ENCODE results near the gene WWP2.
"Not testable (repeated sequence)": the region's sequence is repeated elsewhere in the genome, so short reads cannot be mapped to it uniquely, and the experiment has no call there.

Gene WWP2

DNA sequence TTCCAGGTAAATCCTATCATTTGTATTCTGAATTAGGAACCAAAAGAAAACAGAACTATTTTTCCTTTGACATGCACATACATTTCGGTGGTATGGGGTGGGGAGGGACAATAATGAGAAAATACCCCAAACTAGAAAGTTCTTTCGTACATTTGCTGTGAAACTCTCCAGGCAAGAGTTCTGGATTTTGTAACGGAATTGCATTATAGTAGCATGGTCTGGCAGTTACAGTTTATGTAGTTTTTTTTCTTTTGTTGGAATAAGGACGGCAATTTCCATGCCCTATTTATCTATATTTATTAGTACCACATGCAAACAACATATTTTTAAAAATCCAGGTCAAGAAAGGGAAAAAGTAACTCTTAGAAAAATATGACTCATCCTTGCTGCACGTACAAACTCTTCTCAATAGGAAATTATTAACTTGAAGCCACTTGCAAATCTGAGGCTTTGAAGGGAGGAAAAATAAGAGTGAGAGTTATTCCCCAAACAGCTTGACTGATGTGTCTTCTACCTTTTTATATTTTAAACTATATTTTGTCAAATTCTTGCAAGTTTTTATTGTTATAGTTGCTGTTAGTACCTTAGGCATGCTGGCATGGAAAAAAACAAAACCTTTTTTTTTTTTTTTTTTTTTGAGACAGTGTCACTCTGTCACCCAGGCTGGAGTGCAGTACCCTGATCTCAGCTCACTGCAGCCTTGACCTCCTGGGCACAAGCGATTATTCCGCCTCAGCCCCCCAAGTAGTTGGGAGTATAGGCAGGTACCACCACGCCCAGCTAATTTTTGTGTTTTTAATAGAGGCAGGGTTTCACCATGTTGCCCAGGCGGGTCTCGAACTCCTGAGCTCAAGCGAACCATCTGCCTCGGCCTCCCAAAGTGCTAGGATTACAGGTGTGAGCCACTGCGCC is 69.3 kb downstream of the WWP2 start:
- DNase-seq = no peak

DNA sequence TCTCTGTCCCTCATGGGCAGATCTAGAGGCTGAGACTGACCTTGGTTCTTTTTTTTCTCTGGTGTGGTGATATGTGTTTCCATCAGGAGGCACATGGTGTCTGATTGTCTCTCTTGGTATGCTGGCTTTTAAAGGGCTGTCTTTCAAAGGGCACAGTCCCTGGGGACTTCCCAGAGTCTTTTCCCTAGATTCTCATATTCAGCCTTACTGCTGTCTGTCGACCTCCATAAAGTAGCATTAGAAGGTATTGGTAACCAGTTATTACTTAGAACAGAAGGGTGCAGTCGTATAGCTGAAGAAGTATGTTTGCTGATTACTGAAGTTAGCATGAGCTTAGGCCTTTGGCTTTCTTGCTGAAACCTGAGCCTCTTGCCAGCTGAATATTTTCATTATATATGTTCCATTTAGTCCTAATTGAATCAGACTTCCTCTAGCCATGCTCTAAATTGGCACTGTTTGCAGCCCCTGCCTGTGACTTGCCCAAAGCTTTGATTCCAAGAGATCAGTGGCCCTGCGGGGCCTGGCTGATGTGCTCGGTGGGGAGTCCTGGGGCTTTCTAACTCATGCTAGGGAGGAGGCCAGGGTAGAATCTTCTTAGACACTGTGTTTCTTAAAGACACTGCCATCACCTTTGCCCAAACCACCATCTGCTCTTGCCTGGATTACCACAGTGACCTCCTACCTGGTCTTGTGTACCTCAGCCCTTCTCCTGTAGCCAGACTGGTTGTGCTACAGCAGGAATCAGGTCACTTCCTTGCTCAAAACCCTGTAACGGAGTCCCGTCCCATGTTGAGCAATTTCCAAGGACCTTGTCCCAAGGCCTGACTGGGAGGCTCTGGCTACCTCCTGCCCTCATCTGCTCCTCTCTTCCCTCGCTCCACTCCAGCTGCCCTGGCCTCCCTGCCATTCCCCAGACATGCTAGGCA is 71.5 kb downstream of the WWP2 start:
- DNase-seq = no peak

DNA sequence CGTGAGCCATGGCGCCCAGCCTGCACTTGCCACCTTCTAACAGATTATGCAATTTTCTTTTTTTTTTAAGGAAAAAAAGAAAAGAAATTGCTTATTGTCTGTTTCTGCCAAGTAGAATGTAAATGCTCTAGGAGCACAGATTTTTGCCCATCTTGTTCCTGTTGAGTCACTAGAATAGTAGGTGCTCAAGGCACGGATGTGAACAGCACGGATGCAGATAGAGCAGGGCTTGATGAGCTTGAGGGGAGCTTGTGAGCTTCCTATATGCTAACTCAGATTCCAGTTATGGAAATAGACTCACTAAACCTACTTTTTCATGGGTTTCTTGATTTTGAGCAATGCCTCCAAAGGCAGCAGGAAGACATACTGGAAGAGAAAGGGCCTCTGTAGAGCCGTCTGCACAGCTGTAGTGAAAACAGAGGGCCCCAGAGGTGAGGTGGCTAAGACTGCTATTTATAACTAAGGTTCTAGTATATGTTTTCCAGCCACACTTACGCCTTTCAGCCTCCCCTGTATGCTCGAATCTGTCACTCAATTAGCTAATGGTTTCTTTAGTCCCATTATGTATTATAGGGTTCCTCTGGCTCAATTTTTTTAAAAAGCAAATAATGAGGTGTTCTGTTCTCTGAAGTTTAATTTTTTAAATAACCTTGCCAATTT is 72.8 kb downstream of the WWP2 start:
- no peak for DNase-seq

DNA sequence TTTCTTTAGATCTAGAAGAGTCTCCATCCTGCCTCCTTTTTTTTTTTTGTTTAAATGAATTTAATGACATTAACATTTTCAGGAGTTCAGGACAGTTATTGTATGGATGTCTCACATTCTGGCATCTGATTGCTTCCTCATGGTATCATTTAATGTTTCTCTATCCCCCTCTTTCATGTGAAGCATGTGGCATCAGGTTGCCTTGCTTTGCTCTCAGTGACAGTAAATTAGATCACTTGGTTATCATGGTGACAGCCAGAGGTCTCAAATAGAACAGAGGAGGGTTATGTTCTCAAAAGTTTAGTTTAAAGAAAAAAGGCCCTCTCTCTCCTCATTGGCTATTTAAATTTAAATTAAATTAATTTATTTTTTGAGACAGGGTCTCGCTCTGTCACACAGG is 74.1 kb downstream of the WWP2 start:
- no peak for DNase-seq

DNA sequence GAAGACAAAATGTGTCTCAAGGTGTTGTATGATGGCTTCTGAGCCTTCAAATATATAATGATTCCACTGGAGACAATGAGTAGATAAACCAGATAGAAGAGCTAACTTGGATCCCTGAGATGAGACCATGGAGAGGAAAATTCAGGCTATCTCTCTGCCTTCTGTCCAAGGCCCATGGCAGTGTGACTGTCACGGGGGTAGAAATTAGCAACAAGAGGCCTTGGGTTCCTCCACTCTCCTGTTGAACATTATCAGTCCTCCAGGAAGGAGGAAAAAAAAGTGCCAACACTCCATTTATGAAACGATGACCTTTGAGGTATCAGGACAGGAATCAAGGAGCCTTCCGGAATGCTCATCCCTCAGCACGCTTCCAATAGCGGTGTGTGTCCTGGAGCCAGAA is 75.2 kb downstream of the WWP2 start:
- no peak for DNase-seq

DNA sequence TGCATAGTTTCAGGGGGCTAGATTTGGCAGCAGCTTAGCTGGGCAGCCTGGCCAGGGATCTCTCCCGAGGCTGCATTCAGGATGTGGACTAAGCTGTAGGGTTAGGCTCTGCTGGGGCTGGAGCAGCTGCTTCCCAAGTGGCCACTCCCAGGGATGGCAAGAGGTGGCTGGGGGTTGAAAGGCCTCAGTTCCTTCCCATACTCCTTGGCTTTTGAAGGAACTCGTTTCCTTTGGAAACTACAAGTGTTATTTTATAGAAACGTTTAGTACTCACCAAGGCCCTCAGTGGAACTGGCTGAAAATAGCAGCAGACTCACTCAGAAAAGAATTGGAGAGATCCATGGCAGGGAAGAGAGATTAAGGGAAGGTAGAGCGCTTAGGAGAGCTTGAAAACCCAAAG is 76.4 kb downstream of the WWP2 start:
- DNase-seq = no peak

DNA sequence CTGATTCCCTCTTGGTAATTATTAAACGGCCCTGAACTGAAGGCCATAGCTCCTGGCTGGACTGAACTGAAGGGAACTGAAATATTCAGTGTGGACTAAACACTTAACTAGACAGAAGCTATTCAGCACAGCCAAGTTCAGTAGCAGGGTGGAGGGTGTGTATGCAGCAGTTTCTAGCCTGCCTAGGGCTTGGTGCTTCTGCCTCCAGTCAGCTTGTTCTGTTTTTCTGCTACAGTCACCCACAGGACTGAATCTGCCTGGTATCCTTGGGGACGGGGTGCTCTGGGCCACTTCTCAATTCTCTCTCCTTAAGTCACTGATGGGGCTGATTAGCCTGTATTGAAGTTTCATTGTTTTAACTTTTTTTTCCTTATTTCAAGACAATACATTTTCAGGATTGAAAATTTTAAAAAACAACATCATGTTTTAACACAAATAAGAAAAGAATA is 77.1 kb downstream of the WWP2 start:
- no peak for DNase-seq

DNA sequence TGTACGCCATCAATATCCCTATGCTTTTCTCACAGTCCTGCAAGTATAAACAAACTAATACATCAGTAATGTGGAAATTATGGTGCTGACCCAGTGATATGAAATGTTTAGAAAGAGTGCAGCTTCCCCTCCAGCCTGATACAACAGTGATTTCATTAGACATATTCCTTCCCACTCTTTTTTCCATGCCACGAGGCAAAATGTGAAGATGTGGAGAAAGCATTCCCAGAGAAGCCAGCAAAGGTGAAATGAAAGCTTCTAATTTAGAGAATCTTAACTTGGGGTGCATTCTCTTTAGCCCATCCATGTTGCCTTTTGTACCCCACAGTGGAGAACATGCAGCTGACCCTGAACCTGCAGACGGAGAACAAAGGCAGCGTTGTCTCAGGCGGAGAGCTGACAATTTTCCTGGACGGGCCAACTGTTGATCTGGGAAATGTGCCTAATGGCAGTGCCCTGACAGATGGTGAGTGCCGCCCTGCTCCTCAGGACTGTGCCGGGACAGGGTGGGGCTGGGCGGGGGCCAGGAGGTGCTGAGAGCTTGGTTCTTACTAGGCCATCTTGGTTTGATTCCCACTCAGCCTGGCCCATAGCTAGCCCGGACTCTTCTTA is 77.8 kb downstream of the WWP2 start:
- no peak for DNase-seq

DNA sequence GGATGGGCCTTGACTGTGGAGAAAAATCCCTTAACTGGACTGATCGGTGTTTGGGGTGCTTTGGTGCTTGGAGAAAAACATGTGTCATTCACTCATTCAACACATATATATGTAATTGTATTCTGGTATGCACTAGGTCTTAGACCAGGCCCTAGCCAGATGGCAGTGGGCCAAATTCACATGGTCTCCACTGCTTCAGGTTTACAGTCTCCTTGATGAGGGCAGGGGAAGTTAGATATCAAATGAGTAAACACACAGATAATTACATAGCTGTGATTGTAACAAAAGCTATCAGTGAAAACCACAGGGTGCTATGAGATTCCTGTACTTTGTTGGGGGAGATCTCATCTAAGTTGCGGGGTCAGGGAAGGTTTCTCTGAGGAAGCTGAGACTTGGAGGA is 78.8 kb downstream of the WWP2 start:
- no peak for DNase-seq

DNA sequence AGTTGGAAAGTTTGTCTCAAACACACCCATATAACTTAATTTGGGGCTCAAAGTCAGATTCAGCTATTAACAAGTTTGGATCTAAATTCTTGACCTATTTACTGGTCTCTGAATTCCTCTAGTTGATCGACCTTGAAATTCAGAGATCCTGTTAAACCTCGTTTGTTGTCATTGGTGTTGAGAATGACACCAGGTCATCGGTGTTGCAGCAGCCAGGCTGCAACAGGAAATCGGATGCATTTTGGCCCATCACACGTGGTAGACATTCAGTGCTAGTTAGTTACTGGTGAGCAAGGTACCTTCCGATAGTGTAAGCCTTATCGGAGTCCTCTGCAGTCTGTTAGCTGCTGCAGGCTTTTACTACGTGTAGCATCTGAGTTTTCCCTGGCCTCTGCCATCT is 82.3 kb downstream of the WWP2 start:
- DNase-seq = no peak

DNA sequence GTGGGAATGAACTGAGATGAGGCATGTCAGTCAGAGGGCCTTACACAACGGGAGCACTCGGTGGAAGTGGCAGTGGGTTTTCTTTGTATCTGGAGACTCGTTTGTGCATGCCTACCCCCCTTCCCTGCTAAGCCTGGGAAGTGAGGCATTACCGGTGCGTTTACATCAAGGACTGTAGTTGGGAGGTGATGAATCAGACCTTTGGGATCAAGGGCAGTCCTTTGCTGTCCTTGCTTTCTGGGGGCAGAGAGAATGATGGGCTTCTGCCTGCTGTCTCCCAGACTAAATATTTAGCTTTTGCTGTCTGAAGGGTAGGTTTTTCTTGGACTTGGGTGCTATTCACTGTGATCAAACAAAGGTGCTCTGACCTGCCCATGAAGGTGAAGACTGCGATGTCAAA is 83.0 kb downstream of the WWP2 start:
- DNase-seq = no peak

DNA sequence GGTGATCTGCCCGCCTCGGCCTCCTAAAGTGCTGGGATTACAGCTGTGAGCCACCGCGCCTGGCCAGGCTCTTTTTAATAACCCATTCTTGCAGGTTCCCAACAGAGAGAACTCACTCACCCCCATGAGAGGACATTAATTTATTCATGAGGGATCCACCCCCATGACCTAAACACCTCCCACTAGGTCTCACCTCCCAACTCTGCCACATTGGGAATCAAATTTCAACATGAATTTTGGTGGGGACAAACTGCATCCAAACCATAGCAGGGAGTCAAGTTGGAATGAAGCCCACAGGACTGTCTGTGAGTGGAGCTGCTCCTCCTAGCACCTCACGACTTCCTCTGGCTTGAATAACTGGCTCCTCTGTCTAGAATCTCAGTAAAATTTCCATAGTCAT is 85.5 kb downstream of the WWP2 start:
- DNase-seq = no peak

DNA sequence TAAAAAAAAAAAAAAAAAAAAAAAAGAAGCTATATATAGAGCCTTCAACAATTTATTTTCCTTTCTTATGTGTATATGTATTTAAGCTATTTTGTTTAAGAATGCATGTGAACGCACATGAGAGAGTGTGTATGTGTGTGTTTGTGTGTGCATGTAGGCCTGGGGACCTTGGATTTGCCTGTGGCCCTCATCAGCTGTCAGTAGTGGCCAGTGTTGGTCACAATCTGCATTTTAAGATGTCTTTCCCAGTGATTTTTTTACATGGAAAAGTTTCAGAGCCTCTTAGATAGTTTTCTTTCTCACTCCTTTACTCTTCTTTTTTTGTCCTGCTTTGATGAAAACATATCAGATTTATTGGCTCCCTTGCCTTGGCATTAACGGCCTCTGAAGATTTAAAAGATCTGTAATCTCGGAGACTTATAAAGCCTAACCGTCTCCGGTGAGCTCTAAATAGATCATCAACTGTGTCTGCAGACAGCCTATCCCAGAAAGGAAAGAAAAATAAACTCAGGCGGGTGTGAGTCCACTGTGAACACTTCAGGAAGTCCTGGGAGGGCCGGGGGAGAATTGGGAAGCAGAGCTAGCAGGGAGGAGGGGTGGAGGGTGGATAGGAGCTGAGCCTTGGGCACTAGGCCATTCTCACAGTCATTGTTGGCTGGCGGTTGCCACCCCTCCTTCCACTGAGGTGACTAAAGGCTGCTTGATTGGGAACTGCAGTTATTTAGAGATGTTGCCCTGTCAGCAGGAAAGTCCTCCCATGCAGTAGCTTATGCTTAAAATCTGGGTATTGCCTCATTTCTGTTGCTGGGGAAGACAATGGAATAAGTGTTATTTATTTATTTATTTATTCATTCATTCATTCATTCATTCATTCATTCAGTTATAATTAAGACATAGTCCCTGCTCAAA is 86.8 kb downstream of the WWP2 start:
- DNase-seq = no peak

DNA sequence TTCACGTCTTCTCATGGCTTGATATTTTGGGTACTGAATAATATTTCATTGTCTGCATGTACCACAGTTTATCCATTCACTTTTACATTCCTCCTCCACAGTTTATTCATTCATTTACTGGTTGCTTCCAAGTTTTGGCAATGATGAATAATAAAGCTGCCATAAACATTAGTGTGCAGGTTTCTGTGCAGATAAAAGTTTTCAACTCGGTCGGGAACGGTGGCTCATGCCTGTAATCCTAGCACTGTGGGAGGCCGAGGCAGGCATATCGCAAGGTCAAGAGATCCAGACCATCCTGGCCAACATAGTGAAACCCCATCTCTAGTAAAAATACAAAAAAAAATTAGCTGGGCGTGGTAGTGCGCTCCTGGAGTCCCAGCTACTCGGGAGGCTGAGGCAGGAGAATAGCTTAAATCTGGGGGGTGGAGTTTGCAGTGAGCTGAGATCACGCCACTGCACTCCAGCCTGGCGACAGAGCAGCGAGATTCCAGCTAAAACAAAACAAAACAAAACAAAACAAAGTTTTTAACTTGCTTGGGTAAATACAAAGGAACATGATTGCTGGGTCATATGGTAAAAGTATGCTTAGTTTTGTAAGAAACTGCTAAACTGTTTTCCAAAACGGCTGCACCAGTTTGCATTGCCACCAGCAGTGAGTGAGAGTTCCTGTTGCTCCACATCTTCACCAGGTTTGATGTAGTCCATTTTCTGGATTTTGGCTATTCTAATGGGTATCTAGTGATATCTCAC is 89.5 kb downstream of the WWP2 start:
- no peak for DNase-seq

DNA sequence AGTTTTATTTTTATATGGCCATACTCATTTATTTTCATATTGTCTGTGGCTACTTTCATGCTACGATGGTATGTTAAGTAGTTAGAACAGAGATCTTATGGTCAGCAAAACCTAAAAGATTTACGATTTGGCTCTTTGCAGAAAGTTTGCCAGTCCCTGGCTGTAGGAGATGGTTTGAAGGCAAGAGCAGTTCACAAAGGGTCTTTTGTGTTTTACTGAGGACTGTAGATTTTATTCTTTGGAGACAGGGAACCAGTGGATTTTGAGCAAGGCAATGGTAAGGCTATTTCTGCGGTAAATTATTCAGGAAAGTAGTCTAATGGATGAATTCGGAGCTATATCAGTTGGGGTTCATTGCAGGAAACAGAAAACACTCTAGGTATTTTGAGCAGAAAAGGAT is 90.7 kb downstream of the WWP2 start:
- no peak for DNase-seq

DNA sequence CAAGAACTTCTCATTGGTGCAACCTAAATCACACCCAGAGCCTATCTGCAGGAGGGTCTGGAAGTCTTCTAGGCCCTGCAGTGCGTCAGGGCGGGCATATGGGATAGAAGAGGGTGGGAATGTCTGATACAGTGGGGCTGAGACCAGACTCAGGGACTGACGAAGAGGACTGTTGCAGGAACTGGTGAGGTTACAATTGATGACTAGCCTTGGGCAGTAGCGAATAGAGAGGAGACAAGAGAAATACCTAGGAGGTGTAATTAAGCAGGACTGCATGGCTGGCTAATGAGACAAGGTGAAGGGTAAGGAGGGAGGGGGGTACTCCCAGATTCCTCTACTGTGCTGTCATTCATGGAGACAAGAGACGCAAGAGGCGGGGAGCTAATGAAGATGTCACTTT is 91.3 kb downstream of the WWP2 start:
- no peak for DNase-seq

DNA sequence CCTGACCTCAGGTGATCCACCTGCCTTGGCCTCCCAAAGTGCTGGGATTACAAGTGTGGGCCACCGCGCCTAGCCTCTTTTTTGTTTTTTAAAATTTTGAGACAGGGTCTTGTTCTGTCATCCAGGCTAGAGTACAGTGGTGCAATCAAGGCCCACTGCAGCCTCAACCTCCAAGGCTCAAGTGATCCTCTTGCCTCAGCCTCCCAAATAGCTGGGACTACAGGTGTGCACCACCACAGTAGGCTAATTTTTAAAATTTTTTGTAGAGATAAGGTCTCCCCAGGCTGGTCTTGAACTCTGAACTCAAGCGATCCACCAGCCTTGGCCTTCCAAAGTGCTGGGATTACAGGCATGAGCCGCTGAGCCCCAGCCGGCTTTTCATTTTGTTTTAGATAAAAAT is 92.6 kb downstream of the WWP2 start:
- DNase-seq = not testable (repeated sequence)

DNA sequence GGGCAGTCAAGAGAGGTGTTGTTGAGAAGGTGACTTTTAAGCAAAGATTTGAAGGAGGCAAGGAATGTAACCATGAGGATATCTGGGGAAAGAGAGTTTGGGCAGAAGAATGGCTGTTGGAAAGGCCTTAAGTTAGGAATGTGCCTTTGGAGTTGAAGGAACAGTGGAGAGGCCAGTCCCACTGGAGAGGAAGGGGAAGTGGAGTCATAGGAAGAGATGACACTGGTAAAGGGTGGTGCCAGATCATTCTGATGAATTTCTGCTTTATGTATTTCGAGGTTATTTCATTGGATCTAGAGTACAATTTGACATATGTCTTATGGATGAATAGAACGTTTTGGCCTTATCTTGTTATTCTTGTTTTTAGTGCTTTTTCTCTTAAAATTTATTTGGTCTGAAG is 93.5 kb downstream of the WWP2 start:
- no peak for DNase-seq

DNA sequence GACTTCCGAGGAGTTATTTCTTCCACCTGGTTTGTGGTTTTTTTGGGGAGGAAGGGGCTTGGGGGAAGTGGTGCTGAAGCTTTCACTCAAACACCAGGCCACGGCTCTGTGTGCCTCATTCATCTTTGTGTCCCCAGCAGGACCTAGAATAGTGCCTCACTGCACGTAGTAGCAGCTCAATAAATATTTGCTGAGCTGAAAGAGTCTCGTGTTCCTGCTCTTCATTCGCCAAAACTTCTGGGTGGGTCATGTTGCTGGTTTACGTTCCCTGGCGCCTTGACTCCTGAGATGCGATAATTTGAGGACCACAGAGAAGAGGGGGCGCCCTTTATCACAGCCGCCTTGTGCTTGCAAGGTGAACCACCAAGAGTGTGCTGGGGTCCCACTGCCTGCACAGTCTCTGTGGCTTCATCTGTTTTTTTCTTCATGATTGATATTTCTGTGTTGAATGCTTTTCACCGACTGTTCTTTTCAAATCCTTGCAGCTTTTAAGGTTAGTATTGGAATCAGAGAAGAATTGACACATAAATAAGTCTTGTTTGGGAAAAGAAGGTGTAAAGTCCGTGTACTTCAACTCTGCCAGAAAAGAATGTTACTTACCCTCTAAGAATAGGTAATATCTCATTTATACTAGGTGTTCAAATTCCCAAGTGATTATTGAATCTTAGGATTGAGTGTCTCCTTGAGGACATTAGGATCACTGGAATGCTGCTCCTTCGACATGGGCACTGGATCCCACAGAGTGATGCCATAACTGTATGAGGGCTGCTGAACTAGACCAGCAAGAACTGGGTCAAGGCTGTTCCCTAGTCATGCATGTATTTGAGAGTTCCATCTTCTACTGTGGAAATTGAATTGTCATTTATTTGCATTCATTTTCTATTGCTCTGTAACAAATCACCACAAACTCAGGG is 96.3 kb downstream of the WWP2 start:
- no peak for DNase-seq

Data from NCI-H1105 (cell line).